HG03095 (cell line): ENCODE results near the gene UHRF1.
"Not testable (repeated sequence)": the region's sequence is repeated elsewhere in the genome, so short reads cannot be mapped to it uniquely, and the experiment has no call there.

Experiments
- ATAC-seq: cut with Tn5 transposase; IDR thresholded peaks from one replicate; pipeline ENCODE4 v1.9.1; 2021; ENCODE audit warnings: moderate library complexity; ENCODE audit not compliant: unreplicated experiment

UHRF1 gene

DNA sequence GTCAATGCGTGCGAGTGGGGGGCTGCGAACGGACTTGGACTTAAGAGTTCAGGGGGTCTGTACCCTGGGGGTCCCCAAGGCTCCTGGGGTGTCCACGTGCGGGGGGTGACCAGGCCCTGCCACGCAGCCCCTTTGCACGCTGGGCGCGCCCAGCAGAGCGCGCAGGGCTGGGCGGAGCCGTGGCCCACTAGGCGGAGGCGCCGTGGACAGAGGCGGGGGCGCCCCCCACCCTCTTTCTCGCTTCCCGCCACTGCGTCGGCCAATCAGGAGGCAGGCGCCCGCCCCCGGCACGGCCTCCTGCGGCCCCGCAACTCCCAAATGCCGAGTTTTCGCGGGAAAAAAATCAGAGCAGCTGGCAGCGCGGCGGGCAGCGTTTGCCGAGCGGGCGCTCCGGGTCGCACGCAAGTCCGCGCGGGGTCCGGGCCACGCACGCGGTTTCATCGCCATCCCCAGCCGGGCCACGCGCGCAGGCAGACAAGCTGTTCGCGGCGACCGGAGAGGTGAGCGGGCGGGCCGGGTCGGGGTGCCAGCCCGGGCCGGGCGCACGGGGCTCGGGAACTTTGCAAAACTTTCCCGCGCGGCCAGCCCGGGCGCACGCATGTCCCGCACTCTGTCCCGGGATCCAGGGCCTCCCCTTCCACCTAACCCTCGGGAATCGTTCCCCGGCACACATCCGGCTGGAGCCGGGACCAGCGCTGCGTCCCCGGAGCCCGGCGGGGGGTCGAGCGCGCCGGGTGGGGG is at the start of gene UHRF1:
TSS of gene UHRF1 (plus strand) at position 346 of the 741 bp plus-strand sequence. CDS start 1,385 bp downstream, outside the sequence.
- ATAC-seq: peak; percentile 21

DNA sequence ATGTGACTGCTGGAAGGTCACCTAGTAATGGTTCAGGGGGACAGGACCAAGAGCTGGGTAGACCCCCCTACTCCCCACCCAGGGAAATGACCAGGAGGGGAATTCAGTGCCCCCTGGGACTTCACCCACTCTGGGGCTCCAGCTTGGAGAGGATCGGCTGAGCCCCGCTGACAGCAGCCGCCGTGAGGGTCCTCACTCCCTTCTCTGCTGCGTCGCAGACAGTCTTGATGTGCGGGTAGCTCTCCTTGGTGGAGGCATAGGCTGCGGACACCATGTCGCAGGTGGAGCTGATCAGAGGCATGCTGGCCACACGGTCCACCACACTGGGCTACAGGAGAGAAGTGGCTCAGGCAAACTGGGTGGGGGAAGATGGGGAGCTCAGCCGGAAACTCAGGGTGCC is 49.6 kb upstream of the UHRF1 start:
- ATAC-seq: no peak

DNA sequence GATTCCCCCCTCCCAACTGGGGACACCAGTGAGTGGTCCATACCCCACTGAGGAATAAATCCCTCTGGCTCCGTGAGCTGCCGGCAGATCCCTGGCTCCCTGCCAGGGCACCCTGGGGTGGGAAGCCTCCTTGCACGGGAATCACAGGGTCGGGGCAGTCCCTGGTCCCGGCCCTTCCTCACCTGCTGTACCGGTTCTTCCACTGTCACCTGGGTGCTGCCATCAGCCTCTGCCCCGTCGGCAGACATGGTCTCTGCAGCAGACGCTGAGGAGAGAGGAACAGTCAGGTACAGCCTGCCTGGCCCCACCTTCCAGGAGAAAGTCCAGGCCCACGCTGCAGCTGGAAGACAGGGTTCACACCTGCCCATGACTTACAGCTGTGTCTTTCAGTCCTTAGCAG is 48.2 kb upstream of the UHRF1 start:
- no peak for ATAC-seq

DNA sequence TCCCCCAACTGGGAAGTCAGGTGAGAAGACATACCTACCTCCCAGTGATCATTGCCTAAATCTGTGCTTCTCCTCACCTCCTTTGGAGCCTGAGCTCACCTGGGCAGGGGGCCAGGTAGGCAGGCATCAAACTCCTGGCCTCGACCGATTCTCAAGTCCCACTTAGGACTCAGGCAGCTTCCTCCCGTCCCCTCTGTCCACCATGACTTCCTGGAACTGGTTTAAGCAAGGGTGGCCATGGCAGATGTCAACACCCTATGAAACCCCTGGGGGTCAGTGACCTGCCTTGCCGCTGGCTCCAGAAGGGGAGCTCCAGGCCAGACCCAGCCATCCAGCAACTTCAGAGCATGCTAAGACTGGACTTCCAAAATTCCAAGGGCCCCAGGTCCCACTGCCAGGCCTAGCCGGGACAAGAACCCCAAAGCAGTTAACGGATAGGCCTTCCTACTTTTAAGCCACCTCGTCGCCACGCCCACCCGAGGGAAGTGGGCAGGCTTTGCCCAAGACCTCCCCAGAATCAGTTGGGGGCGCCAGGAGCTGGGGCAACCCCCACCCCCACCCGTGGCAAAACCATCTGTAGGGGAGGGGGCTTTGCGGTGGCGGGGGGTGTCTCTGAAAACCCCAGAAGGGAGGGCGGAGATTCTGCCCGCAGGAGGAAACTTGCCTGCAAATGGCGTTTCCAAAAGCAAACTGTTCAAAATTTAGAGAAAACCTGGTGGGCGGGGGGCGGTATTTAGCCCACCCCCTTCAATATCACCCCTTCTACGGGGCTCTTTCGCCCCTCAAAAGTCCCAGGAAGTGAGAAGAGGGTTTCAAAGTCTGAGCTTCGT is 42.5 kb upstream of the UHRF1 start:
- ATAC-seq: no peak

DNA sequence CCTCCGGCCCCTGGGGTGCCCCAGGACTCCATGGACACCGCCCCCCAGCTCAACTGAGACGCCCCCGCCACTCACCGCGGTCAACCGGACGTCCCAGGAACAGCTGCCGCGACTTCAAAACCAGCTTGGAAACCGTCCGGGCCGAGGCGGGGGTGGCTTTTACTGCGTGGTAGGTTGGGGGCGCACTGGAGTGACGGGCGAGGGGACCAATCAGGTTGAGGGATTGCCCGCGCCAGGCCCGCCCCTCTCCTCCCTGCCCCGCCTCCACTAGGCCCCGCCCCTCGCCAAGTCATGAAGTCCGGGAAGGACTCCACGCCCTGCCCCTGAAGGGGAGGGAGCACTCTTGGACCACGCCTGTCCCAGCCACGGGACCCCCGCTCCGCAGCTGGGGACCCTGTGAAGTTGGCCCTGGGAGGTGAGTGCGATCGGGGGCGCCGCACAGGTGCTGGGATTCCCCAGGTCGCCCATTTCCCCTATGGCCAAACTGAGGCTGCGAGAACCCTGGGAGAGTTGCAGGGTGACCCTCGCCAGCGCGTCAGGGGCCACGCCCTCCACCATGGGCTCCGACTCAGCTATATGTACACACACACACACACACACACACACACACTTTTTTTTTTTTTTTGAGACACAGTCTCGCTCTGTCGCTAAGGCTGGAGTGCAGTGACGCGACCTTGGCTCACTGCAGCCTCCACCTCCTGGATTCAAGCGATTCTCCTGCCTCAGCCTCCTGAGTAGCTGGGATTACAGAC is 41.6 kb upstream of the UHRF1 start, which contains the start of gene PLIN3:
TSS of gene PLIN3 (minus strand) at position 134 of the 752 bp plus-strand sequence. CDS start 6,273 bp downstream, outside the sequence.
- ATAC-seq: peak; percentile 79

DNA sequence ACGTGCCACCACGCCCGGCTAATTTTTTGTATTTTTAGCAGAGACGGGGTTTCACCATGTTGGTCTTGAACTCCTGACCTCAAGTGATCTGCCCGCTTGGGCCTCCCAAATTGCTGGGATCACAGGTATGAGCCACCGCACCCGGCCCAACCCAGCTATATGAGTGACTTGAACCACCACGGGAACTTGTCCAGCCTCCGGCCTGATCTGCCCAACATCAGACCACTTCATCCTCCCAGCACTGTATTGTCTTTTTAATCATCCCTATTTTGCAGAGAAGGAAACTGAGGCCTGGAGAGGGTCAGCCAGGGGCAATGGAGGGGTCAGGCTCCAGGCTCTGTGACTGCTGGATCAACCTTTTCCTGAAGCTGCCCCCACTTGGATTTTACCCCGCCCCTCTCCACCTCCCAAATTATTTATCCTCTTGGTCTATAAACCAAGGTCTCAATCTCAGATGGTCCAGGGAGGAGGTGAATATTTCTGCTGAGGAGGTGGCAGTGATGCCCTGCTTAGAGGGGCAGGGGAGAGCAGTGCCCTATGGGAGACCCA is 40.9 kb upstream of the UHRF1 start:
- no peak for ATAC-seq

DNA sequence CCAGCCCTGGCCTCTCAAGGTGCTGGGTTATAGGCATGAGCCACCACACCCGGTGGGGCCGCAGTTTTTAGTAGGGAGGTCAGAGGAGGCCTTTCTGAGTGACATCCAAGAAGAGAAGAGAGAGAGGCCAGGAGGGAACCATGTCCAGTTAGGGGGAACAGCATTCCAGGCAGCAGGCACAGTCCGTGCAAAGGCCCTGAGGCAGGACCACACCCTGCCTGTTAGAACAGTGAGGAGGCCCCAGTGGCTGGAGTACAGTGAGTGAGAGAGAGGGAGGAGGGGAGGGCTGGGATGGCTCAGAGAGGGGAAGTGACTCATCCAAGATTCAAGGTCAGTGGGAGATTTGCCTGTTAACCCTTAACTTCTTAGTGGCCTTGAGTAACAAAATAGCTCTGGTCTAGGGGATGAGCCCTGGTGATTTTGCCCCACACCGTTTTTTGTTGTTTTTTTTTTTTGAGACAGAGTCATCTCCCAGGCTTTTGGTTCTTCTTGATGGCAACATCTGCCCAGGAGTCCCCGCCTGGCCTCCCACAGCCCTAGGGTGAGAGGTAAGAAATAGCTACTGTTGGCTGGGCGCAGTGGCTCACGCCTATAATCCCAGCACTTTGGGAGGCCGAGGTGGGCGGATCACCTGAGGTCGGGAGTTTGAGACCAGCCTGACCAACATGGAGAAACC is 39.1 kb upstream of the UHRF1 start:
- no peak for ATAC-seq

DNA sequence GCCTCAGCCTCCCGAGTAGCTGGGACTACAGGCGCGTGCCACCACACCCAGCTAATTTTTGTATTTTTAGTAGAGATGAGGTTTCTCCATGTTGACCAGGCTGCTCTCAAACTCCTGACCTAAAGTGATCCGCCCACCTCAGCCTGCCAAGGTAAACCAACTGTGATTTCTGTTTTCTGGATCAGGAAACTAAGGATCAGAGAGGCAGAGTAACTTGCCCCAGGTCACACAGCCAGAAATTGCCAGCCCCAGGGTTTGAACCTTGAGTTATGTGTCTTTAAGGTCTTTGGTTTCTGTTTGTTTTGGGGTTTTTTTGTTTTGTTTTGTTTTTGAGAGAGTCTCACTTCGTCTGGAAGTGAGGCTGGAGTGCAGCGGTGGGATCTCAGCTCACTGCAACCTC is 37.6 kb upstream of the UHRF1 start:
- ATAC-seq: no peak

DNA sequence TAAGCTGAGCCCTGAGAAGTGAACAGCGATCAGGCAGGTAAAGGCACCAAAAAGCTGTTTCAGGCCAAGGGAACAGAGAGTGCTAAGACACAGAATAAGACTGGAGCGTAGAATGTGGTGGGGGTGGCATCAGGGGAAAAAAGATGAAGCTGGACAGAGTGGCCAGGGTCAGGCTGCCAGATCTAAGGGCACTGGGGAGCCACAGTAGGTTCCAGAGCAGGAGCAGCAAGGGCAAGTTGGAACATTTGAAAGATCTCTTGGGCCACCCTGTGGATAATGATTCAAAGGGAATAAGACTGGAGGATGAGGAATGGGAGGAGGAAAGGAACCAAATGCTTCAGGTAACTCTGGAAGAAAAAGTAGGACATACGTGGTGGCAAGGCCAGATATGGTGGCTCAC is 35.4 kb upstream of the UHRF1 start:
- ATAC-seq: no peak

DNA sequence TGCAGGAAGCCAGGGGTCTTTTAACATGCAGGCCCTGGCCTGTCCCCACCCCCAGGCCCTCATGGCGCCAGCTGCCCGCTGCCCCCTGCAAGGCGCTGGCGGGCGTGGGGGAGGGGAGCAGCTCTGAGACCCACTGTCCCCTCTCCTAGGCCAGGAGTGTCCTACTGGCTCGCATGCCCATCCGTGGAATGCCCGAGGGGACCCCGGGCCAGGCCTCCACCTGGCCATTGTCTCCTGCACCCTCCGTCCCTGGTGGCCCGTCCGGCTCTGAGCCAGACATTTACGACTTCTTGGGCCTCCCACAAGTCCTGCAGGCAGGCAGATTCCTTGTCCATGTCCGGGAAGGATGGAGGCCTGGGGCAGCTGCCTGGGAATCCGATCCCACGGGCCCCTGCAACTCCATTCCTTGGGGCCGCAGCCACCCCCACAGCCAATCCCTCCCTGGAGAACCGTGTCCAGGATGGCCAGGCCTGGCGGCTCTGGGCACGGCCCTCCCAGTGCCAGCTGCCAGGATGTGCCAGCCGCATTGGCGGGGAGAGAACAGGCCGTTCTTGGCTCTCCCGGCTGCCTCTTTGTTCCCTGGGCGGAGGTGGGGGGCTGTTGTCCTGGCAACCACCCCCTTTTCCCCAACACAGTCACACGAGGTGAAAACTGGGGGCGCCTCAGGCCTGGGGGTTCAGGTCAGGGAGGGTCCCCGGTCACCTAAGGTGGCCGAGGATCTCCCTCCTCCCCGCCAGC is 31.4 kb upstream of the UHRF1 start:
- no peak for ATAC-seq

DNA sequence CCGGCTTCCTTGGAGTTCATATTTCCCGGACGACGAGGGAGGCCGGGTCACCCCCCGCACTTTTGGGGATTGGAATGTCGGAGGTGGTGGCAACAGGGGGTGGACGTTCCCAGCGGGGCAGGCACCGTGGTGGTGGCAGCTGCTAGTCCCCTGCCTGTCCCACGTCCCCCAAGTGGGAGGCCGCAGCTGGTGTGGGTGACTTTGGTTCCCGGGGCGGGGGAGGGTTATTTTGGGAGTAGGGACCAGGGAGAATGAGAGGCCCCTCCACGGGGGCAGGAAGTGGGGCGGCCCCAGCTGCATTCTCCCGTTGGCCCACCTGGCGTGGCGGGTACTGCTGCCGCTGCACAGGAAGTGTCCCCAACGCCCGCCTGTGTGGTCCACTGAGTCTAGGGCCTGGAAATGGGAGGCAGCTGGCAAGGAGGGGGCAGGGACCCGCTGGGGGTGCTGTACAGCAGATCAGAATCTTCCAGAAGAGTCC is 30.8 kb upstream of the UHRF1 start:
- ATAC-seq: no peak

DNA sequence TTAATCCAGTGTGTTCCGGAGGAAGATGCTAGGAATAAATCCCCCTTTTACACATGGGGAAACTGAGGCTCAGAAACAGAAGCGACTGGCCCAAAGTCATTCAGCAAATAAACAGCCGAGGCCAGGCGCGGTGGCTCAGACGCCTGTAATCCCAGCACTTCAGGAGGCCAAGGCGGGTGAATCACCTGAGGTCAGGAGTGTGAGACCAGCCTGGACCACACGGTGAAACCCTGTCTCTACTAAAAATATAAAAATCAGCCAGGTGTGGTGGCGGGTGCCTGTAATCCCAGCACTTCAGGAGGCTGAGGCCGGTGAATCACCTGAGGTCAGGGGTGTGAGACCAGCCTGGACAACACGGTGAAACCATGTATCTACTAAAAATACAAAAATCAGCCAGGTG is 30.3 kb upstream of the UHRF1 start:
- ATAC-seq: no peak

DNA sequence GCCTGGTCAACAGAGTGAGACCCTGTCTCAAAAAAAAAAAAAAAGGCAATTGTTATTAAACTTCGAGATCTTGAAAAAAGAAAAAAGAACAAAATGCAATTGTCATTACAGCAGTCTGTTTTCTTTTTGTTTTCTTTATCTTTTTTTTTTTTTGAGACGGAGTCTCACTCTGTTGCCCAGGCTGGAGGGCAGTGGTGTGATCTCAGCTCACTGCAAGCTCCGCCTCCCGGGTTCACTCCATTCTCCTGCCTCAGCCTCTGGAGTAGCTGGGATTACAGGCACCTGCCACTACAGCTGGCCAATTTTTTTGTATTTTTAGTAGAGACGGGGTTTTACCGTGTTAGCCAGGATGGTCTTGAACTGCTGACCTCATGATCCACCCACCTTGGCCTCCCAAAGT is 26.4 kb upstream of the UHRF1 start:
- ATAC-seq: not testable (repeated sequence)

DNA sequence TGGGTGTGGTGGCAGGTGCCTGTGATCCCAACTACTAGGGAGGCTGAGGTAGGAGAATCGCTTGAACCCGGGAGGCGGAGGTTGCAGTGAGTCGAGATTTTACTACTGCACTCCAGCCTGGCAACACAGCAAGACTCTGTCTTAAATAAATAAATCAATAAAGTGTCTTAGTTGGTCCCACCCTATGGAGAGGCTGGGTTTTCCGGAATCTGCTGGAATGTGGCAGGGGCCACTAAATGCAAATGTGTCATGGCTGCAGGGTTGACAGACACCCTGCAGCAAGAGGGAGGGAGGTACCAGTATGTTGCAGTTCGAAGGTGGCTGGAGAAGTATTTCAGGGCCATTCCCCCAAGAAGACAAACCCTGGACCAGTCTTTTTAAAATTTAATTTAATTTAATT is 24.3 kb upstream of the UHRF1 start:
- not testable (repeated sequence) for ATAC-seq

DNA sequence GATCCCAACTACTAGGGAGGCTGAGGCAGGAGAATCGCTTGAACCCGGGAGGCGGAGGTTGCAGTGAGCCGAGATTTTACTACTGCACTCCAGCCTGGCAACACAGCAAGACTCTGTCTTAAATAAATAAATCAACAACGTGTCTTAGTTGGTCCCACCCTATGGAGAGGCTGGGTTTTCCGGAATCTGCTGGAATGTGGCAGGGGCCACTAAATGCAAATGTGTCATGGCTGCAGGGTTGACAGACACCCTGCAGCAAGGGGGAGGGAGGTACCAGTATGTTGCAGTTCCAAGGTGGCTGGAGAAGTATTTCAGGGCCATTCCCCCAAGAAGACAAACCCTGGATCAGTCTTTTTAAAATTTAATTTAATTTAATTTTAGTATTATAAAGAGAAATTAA is 21.5 kb upstream of the UHRF1 start:
- not testable (repeated sequence) for ATAC-seq

DNA sequence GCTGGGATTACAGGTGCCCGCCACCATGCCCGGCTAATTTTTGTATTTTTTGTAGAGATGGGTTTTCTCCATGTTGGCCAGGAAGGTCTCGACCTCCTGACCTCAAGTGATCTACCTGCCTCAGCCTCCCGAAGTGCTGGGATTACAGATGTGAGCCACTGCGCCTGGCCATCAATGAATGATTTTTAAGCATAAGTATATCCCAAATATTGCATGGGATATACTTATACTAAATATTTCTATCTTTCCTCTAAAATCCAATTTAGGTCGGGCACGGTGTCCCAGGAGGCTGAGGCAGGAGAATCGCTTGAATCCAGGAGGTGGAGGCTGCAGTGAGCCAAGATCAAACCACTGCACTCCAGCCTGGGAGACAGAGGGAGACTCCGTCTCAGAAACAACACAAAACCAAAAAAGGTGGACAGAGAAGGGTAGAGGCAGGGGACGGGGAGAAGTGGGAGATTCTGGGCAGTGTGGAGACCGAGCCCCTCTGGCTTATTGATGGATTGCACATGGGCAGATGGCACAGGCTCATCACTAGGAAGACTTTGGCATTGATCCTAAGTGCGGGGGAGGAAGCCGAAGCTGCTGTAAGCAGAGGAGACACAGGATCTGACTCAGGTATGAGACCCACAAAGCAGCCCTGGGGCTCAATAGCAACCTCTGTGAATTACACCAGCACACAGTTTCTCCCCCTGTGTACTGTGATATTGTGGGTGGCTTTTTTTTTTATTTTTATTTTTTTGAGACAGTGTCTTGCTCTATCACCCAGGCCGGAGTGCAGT is 20.1 kb upstream of the UHRF1 start:
- ATAC-seq: no peak

DNA sequence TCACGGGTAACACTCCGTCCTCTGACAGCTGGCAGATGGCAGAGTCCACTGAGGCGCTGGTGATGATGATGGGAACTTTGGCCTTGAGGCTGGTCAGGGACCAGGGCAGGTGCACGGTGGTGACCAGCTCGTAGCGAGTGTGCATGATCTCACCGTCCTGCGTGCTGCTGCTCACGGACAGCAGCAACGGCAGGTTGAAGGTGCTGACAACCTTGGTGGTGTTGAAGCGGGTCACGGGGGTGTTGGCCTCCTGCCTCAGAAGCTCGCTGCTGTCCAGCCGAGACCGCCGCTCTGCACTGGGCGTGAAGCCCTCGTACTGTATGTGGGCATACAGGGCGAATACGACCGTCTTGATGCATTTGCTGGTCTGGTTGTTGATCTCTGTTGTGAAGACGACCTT is 18.2 kb upstream of the UHRF1 start:
- no peak for ATAC-seq

DNA sequence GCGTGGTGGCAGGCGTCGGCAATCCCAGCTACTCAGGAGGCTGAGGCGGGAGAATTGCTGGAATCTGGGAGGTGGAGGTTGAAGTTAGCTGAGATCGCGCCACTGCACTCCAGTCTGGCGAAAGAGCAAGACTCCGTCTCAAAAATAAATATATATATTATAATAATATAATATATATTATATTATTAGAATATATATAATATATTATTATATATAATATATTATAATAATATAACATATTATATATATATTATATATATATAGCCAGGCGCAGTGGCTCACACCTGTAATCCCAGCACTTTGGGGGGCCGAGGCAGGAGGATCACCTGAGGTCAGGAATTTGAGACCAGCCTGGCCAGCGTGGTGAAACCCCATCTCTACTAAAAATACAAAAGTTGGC is 16.3 kb upstream of the UHRF1 start:
- ATAC-seq: not testable (repeated sequence)

DNA sequence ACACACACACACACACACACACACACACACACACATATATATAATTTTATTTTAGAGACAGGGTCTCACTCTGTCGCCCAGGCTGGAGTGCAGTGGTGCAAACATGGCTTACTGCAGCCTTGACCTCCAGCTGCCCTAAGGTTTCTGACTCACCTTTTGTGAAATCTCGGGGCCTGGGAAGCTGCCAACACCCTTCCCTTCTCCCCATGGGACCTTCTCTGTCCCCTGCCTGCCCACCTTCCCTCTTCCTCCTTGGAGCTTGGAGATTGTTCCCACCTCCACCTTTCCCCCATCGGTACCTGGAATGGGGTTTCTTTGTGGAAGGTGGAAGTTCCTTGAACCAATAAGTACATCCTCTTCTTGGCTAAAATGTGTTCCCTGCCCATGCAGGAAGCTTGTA is 12.9 kb upstream of the UHRF1 start:
- no peak for ATAC-seq
